ENCODE results near the gene TMEM131L.
"Not testable (repeated sequence)": the region's sequence is repeated elsewhere in the genome, so short reads cannot be mapped to it uniquely, and the experiment has no call there.

The TMEM131L gene

GRCh38 chr4:153539422-153539821 is 73.3 kb downstream of the TMEM131L start:
- DNase-seq (ENCODE audit: low spot score): no peak

DNA sequence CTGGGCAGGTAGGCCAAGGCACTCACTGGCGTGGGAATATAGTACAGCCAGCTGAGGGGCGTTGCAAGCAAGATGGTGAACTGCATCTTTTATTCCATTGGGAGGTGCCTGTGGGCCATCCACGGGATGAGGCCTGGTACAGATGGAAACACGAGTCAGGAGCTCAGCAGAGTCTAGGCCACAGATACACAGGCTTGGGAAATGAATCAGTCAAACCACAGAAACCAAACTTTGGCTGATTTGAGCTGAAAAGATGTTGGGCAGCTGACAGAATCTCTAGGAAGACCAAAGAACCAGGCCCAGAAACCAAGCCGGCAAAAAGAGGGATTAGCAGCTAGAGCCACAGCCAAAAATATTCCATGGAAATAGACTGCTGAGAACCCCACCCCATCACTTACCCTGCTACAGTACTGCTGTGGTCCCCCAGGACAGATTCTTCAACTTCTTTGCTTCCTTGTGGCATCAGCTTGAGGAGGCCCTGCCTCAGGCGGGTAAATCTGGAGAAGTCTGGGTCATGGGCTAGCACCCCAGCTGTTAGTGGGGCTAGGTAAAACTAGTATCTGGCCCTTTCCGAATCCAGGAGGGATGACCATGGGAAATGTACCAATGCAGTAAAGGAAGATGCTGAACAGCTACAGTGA is 75.4 kb downstream of the TMEM131L start:
- DNase-seq (ENCODE audit: low spot score): peak; percentile 94

GRCh38 chr4:153542131-153542530 is 76.0 kb downstream of the TMEM131L start:
- no peak for DNase-seq (ENCODE audit: low spot score)

GRCh38 chr4:153542834-153543233 is 76.7 kb downstream of the TMEM131L start:
- DNase-seq (ENCODE audit: low spot score): no peak

DNA sequence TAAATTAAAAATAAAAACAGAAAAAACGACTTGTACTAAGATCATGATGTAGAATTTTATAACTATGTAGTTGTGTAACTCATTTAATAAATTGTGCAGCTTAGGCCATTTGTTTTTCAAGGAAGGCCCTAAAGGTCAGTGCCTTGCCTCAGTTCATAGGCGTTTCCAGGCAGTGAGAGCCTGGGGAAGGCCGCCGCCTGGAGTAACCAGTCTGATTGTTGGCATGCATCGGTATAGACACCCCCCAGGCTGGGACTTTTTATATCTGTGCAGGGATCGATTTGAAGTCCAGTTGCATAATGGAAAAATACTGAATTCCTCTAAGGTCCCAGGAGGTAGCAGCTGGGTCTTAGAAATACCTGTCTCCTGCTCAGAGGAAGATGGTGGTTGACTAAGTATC is 77.2 kb downstream of the TMEM131L start:
- DNase-seq (ENCODE audit: low spot score): no peak

GRCh38 chr4:153545822-153546221 is 79.7 kb downstream of the TMEM131L start:
- no peak for DNase-seq (ENCODE audit: low spot score)

GRCh38 chr4:153546280-153546679 is 80.1 kb downstream of the TMEM131L start:
- DNase-seq (ENCODE audit: low spot score): no peak

DNA sequence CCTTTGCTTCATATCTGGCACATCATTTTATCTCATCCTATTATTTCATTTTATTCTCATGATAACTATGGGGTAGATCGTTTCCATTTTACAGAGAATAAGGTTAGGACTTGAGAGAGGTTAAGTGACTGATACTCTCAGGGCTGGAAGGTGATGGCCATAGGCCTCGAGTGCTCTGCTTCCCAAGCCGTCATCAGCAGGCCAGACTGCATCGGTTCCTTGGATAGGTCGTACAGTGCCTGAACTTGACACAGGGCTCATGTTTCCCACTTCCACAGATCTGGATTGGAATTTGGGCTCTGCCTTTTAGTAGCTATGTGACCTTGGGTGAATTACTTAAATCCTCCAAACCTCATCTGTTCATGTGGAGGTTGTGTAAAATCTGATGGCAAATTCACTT is 81.4 kb downstream of the TMEM131L start:
- no peak for DNase-seq (ENCODE audit: low spot score)

DNA sequence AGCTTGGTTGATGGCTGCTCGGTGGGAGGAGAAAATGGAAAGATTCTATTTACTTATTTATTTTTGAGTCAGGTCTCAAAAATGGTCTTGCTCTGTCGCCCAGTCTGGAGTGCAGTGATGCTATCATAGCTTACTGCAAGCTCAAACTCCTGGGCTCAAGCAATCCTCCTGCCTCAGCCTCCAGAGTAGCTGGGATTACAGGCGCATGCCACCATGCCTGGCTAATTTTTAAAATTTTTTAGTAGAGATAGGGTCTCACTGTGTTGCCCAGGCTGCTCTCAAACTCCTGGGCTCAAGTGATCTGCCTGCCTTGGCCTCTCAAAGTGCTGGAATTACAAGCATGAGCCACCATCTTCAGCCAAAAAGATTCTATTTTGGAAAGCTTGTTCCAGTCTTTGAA is 82.7 kb downstream of the TMEM131L start:
- DNase-seq (ENCODE audit: low spot score): not testable (repeated sequence)

- no peak for DNase-seq (ENCODE audit: low spot score)
Measured at GRCh38 chr4:153549405-153549804, 83.2 kb downstream of the TMEM131L start.

DNA sequence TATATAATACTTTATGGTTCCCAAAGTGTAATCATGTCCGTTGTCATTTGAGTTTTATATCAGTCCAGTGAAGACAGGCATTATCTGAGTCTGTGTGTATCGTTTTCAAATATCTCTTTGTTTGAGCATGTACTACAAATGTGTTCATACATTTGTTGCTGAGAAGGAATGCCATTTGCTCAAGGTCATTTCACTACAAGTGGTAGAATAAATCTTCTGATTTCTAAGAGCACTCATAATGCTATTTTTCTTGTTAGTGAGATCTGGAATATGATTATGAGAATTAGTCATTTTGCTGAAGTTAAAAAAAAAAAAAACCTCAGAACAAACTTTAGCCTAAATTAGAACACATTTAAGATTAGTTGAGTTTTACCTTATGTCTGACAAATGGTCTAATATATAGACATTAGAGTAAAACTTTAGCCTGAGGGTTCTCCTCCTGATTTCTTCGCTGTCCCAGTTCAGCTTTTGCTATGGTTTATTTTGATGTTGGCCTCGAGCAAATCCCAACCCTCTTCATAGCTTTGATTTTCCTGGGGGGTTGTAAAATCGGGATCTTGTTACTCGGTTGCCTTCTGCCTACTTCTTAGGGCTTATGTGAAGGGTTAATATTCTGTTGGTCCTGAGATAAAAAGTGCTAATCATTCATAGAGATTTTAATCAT is 87.1 kb downstream of the TMEM131L start:
- no peak for DNase-seq (ENCODE audit: low spot score)

DNA sequence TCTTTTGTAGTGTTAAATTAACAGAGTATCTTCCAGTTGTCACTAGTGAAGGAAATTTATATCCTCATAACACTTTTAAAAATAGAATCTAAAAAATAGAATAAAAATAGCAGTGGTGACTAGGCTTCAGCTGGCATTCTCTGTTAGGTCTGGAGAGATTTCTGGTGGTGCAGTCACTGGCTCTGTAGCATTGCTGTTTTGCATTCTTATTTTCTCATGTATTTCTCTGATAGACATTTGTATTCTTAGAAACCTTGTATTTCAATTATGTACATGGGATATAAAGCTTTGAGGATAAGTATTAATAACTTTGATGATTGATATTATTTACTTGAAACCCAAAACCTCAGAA is 87.6 kb downstream of the TMEM131L start:
- peak; percentile 30 for DNase-seq (ENCODE audit: low spot score)

DNA sequence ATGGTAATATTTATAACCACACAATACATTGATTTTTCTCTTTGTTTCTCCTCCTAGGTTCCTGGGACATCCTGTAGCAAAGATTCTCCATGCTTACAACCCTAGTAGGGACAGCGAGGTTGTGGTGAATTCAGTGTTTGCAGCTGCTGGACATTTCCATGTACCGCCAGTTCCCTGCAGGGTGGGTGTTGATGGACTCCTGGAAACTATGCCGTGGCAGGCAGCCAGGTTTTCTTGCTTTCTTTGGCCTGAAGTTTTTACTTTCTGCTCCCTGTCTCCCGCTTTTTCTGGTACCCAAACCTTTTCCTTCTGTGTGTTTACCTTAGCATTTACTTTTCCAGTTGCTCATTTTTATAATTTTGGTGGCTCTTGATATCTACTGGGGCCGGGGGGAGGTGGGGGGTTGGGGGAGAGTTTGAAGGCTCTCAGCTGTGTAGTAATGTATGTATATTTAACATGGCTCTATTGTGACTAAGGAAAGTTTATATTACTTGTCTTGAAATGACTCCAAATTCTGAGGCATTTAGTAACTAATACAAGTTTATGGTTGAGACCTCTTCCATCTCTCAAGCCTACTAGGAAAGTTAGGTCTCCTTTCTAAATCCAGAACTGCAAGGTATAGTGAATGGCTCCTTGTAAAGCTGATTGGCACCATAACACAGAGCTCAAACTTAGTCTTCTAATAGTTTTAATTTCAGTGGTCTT is 89.7 kb downstream of the TMEM131L start:
- DNase-seq (ENCODE audit: low spot score): peak; percentile 40

DNA sequence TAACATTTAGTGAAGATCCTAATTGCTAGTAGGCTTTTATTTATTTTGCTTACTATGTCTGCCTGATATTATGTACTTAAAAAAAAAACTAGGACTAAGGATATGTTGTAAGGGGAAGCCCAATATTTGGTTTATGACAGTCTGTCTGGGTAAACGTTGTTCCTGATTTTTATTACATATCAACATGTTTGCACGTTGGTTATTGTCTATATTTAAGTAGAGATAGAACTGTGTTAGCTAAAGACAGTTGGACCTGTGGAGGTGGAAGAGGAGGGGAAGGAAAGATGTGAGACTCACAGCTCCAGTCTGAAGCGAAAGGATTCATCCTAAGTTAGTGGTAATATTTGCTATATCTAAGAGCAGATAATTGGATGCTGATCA is 90.3 kb downstream of the TMEM131L start:
- no peak for DNase-seq (ENCODE audit: low spot score)

- no peak for DNase-seq (ENCODE audit: low spot score)
Measured at GRCh38 chr4:153560908-153561307, 94.7 kb downstream of the TMEM131L start.

DNA sequence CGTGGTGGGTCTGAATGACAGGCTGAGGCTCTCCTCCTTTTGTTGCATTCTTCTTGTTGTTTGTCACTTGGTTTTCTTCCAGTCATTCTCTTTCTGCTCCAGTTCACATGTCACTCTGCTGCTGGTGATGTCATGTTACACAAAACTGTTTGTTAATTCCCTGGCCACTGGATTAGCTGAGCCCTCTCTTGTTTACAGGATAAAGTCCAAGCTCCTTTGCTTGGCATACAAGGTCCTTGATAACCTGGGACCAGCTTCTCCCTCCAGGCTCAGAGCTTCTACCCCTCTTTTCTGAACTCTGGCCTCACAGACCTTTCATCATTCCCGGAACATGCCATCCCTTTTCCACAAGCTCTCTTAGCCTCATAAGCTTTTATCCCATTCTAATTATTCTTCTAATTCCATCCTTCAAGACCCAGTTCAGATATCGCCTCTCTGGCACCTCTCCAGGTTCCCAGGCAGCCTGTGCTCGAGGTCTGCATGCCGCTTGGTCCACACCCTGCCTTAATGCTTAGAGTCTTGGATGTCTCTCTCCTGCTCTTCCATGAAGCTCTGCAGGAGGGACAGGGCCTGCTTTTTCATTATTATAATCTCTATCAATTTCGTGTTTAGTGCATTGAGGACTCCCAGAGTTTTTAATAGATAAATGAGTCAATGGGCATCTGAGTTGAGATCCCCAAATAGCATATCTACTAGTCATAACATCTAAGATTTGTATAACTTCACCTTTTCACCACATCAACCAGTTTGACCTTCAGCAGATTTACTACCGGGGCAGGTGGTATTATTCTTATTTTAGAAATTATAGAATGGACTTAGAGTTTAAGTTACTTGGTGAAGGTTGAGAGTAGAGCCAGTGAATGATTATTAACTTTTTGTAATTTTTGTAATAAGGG is 98.7 kb downstream of the TMEM131L start:
- peak; percentile 55 for DNase-seq (ENCODE audit: low spot score)

- DNase-seq (ENCODE audit: low spot score): no peak
Measured at GRCh38 chr4:153566631-153567150, 100.5 kb downstream of the TMEM131L start.

GRCh38 chr4:153567660-153568059 is 101.5 kb downstream of the TMEM131L start:
- not testable (repeated sequence) for DNase-seq (ENCODE audit: low spot score)

GRCh38 chr4:153570228-153570973 is 104.2 kb downstream of the TMEM131L start:
- DNase-seq (ENCODE audit: low spot score): no peak

DNA sequence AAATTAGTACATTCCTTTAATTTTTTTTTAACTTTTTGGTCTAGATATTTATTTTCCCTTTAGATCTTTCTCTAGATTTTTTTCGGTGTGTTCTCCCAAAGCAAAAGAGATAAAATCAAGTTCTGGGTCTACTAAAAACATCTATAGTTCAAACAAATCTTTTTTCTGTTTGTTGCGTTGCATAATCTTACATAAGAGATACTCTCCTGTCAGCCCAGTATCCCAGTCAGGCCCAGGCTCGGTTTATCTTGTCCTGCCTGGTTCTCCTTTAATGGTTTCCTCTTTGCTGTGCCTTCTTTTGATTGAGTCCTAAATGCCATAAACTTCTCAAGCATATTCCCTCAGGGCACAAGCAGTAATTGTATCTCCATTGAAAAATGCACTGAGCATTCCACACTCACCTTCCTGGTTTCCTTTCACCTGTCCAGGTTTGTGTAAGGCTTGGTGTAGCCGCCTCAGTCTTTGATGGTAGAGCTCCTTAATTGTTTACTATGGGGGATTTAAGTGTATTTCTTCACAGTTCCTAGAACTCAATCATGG is 104.9 kb downstream of the TMEM131L start:
- no peak for DNase-seq (ENCODE audit: low spot score)

DNA sequence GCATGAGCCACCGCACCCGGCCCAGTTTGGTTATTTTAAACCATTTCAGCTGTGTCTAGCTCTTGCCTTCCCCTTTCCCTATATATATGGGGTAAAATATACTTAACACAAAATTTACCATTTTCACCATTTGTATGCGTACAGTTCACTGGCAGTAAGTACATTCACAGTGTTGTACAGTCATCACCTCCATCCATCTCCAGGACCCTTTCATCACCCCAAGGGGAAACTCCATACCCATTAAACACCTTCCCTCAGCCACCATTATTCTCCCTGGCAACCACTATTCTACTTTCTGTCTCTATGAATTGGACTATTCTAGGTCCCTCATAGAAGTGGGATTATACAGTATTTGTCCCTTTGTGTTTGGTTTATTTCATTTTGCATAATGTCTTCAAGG is 106.4 kb downstream of the TMEM131L start:
- DNase-seq (ENCODE audit: low spot score): no peak

Data from AG20443 (cell line).